HEK293 (cell line): ENCODE data around the gene SKAP1.

Source experiments
- CTCF ChIP-seq: fragments of 450-650 bp; formaldehyde crosslinking; IDR thresholded peaks from 2 replicates; pipeline ENCODE4 v1.5.1; 2016; ENCODE audit warnings: missing biosample characterization, missing genetic modification characterization
- KLF10 ChIP-seq: fragments of 450-650 bp; IDR thresholded peaks from 2 replicates; pipeline ENCODE4 v1.5.1; 2018; ENCODE audit warnings: missing biosample characterization, mild to moderate bottlenecking, missing genetic modification characterization
- KLF9 ChIP-seq: fragments of 450-650 bp; formaldehyde crosslinking; IDR thresholded peaks from 2 replicates; pipeline ENCODE4 v1.5.1; 2016; ENCODE audit warnings: missing biosample characterization, missing genetic modification characterization, low read depth
- PBX3 ChIP-seq: sonication (generic); formaldehyde crosslinking; IDR thresholded peaks from 2 replicates; pipeline ENCODE4 v1.8.1; 2022; ENCODE audit warnings: mild to moderate bottlenecking, moderate library complexity, missing genetic modification reagents
- ZNF10 ChIP-seq: fragments of 450-650 bp; formaldehyde crosslinking; IDR thresholded peaks from 2 replicates; pipeline ENCODE4 v1.5.1; 2017; ENCODE audit warnings: missing biosample characterization, missing genetic modification characterization
- ZNF266 ChIP-seq: fragments of 450-650 bp; formaldehyde crosslinking; IDR thresholded peaks from 2 replicates; pipeline ENCODE4 v1.5.1; 2016; ENCODE audit warnings: missing biosample characterization, missing genetic modification characterization, low read depth
- ZNF521 ChIP-seq: fragments of 450-650 bp; formaldehyde crosslinking; IDR thresholded peaks from 2 replicates; pipeline ENCODE4 v1.5.1; 2017; ENCODE audit warnings: missing biosample characterization, mild to moderate bottlenecking, missing genetic modification characterization
- ZNF529 ChIP-seq: fragments of 450-650 bp; formaldehyde crosslinking; IDR thresholded peaks from 2 replicates; pipeline ENCODE4 v1.5.1; 2017; ENCODE audit warnings: missing genetic modification characterization, missing biosample characterization; ENCODE audit not compliant: insufficient replicate concordance
- ZNF561 ChIP-seq: fragments of 450-650 bp; IDR thresholded peaks from 2 replicates; pipeline ENCODE4 v1.5.1; 2018; ENCODE audit warnings: missing biosample characterization, missing genetic modification characterization, borderline replicate concordance
- ZNF629 ChIP-seq: fragments of 450-650 bp; formaldehyde crosslinking; IDR thresholded peaks from 2 replicates; pipeline ENCODE4 v1.5.1; 2017; ENCODE audit warnings: missing biosample characterization, missing genetic modification characterization
- ZNF660 ChIP-seq: fragments of 450-650 bp; IDR thresholded peaks from 2 replicates; pipeline ENCODE4 v1.5.1; 2018; ENCODE audit warnings: missing biosample characterization, mild to moderate bottlenecking, missing genetic modification characterization

GRCh38 chr17:48102798-48103715 is 327.0 kb downstream of the SKAP1 start:
- no peak for TF ChIP-seq ZNF561 (tag by site-specific recombination)
- TF ChIP-seq CTCF (tag by site-specific recombination), result no peak
- TF ChIP-seq ZNF521 (tag by site-specific recombination), result no peak
- no peak for TF ChIP-seq ZNF10 (tag by site-specific recombination)
- TF ChIP-seq PBX3, result no peak
- no peak for TF ChIP-seq ZNF660 (tag by site-specific recombination)
- no peak for TF ChIP-seq ZNF629 (tag by site-specific recombination)
- TF ChIP-seq ZNF529 (tag by site-specific recombination), result no peak
- no peak for TF ChIP-seq KLF9
- TF ChIP-seq ZNF266 (tag by site-specific recombination), result no peak
- TF ChIP-seq KLF10 (tag by site-specific recombination), result no peak
